ENCODE measurements around the gene ATAD3C.
"Not testable (repeated sequence)": the region's sequence is repeated elsewhere in the genome, so short reads cannot be mapped to it uniquely, and the experiment has no call there.

- TF ChIP-seq, protein P1, sequence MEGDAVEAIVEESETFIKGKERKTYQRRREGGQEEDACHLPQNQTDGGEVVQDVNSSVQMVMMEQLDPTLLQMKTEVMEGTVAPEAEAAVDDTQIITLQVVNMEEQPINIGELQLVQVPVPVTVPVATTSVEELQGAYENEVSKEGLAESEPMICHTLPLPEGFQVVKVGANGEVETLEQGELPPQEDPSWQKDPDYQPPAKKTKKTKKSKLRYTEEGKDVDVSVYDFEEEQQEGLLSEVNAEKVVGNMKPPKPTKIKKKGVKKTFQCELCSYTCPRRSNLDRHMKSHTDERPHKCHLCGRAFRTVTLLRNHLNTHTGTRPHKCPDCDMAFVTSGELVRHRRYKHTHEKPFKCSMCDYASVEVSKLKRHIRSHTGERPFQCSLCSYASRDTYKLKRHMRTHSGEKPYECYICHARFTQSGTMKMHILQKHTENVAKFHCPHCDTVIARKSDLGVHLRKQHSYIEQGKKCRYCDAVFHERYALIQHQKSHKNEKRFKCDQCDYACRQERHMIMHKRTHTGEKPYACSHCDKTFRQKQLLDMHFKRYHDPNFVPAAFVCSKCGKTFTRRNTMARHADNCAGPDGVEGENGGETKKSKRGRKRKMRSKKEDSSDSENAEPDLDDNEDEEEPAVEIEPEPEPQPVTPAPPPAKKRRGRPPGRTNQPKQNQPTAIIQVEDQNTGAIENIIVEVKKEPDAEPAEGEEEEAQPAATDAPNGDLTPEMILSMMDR (IDR thresholded peaks at IDR 0.05), result not testable (repeated sequence)
- not testable (repeated sequence) for TF ChIP-seq SIN3A (IDR thresholded peaks at IDR 0.05; ENCODE audit: borderline replicate concordance, insufficient read depth, low read depth, low read length); TCF7L2 (IDR thresholded peaks at IDR 0.05; ENCODE audit: low read depth, low read length)
- TF ChIP-seq, protein P2, sequence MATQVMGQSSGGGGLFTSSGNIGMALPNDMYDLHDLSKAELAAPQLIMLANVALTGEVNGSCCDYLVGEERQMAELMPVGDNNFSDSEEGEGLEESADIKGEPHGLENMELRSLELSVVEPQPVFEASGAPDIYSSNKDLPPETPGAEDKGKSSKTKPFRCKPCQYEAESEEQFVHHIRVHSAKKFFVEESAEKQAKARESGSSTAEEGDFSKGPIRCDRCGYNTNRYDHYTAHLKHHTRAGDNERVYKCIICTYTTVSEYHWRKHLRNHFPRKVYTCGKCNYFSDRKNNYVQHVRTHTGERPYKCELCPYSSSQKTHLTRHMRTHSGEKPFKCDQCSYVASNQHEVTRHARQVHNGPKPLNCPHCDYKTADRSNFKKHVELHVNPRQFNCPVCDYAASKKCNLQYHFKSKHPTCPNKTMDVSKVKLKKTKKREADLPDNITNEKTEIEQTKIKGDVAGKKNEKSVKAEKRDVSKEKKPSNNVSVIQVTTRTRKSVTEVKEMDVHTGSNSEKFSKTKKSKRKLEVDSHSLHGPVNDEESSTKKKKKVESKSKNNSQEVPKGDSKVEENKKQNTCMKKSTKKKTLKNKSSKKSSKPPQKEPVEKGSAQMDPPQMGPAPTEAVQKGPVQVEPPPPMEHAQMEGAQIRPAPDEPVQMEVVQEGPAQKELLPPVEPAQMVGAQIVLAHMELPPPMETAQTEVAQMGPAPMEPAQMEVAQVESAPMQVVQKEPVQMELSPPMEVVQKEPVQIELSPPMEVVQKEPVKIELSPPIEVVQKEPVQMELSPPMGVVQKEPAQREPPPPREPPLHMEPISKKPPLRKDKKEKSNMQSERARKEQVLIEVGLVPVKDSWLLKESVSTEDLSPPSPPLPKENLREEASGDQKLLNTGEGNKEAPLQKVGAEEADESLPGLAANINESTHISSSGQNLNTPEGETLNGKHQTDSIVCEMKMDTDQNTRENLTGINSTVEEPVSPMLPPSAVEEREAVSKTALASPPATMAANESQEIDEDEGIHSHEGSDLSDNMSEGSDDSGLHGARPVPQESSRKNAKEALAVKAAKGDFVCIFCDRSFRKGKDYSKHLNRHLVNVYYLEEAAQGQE (IDR thresholded peaks at IDR 0.05; ENCODE audit: insufficient read depth in 1 of 2, low read depth in 2 of 2, low read length in 1 of 2), result not testable (repeated sequence)
Observed at GRCh38 chr1:1446631-1447030, 2.9 kb upstream of the ATAD3C start.

All from Panc1 (cell line).